Measurements from ENCODE around the gene TMEM91. TPM values are rescaled to one million over a fixed set of nuclear protein-coding genes. Genes with fewer than 3 reads are reported as not detected.

Gene TMEM91
- total RNA-seq, 1 donor from 2014 or later = 7.4 TPM

DNA sequence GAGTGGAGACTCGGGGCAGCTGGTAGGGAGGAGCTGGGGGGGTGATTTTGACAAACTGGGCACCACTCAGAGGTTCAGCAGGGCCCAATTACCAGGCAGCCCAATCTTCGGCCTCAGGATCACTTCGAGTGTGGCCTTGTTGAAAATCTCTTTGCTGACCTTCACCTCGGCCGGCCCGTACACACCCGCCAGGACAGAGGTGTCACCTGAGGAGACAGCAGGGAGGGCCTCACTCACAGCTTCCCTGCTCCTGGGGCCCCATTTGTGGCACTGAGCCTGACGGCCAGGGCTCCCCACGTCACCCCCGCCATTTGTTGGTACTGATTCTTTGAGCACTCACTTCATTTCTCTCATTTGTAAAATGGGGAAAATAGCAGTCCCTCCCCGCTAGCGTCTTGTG lies 16.4 kb downstream of the TMEM91 start:
- FAIRE-seq (no peak), DNase-seq (ENCODE audit: low read depth) (no peak)
- Histone ChIP-seq H2AFZ (ENCODE audit: low read depth, low read length) (no peak overlapping the region), H3K27ac (ENCODE audit: low read depth, low read length) (no peak overlapping the region), H3K4me3 (ENCODE audit: insufficient read depth, low read depth, low read length) (no peak overlapping the region), H3K4me2 (ENCODE audit: low read length) (no peak overlapping the region), H3K36me3 (ENCODE audit: insufficient read depth, low read length) (peaks cover 8% of the 10 kb centered on the region), H4K20me1 (ENCODE audit: insufficient read depth, low read length) (no peaks in the 10 kb centered on the region), H3K4me1 (ENCODE audit: insufficient read depth, low read length) (peaks cover 5% of the 10 kb centered on the region), H3K9me3 (ENCODE audit: insufficient read depth, low read depth, low read length) (no peaks in the 10 kb centered on the region), H3K9ac (ENCODE audit: low read length) (no peak overlapping the region), H3K27me3 (ENCODE audit: insufficient read depth, low read length) (no peaks in the 10 kb centered on the region), H3K79me2 (ENCODE audit: insufficient read depth, low read length) (peaks cover 4% of the 10 kb centered on the region)
- H3K9me3 Mint-ChIP-seq (ENCODE audit: unreplicated experiment) = no peaks in the 10 kb centered on the region
- no peaks in the 10 kb centered on the region for H3K27me3 Mint-ChIP-seq (ENCODE audit: low read depth, unreplicated experiment)
- no peak overlapping the region for H3K4me3 Mint-ChIP-seq (ENCODE audit: unreplicated experiment)
- no peak for TF ChIP-seq EZH2 (IDR thresholded peaks at IDR 0.05; ENCODE audit: insufficient read depth, low read length)
- TF ChIP-seq, protein P1, sequence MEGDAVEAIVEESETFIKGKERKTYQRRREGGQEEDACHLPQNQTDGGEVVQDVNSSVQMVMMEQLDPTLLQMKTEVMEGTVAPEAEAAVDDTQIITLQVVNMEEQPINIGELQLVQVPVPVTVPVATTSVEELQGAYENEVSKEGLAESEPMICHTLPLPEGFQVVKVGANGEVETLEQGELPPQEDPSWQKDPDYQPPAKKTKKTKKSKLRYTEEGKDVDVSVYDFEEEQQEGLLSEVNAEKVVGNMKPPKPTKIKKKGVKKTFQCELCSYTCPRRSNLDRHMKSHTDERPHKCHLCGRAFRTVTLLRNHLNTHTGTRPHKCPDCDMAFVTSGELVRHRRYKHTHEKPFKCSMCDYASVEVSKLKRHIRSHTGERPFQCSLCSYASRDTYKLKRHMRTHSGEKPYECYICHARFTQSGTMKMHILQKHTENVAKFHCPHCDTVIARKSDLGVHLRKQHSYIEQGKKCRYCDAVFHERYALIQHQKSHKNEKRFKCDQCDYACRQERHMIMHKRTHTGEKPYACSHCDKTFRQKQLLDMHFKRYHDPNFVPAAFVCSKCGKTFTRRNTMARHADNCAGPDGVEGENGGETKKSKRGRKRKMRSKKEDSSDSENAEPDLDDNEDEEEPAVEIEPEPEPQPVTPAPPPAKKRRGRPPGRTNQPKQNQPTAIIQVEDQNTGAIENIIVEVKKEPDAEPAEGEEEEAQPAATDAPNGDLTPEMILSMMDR (IDR thresholded peaks at IDR 0.05; ENCODE audit: insufficient read depth, low read depth, low read length) = no peak
- H3K36me3 Mint-ChIP-seq (ENCODE audit: low read depth, unreplicated experiment) = peaks cover 11% of the 10 kb centered on the region
- no peak overlapping the region for H3K27ac Mint-ChIP-seq (ENCODE audit: unreplicated experiment)
- peaks cover 10% of the 10 kb centered on the region for H3K4me1 Mint-ChIP-seq (ENCODE audit: low read depth, unreplicated experiment)

DNA sequence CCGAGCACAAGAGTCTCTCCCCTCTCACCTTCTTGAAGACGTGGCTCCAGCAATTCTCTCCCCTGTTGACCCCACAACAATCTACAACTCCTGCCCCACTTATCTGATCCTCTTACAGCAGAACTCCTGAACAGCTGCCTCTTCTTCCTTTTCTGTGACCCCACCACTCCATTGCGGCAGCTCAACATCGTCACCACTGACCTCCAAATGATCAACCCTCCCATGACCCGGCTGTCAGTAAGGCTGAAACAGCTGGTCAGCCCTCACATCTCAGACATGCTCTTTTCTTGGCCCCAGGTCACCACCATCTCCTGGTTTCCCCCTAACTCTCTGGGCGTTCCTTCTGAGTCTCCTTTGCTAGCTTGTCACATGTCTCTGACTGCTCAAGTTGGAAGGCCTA lies 19.0 kb downstream of the TMEM91 start:
- H3K9me3 Mint-ChIP-seq (ENCODE audit: unreplicated experiment) = no peaks in the 10 kb centered on the region
- H3K27ac Mint-ChIP-seq (ENCODE audit: unreplicated experiment) = no peak overlapping the region
- Histone ChIP-seq H2AFZ (ENCODE audit: low read depth, low read length) (no peak overlapping the region), H3K79me2 (ENCODE audit: insufficient read depth, low read length) (peaks cover 19% of the 10 kb centered on the region), H3K36me3 (ENCODE audit: insufficient read depth, low read length) (peaks cover under 1% of the 10 kb centered on the region), H3K4me1 (ENCODE audit: insufficient read depth, low read length) (peaks cover 15% of the 10 kb centered on the region), H3K27me3 (ENCODE audit: insufficient read depth, low read length) (no peaks in the 10 kb centered on the region), H3K9me3 (ENCODE audit: insufficient read depth, low read depth, low read length) (no peaks in the 10 kb centered on the region), H3K4me3 (ENCODE audit: insufficient read depth, low read depth, low read length) (no peak overlapping the region), H4K20me1 (ENCODE audit: insufficient read depth, low read length) (no peaks in the 10 kb centered on the region), H3K27ac (ENCODE audit: low read depth, low read length) (no peak overlapping the region), H3K9ac (ENCODE audit: low read length) (no peak overlapping the region), H3K4me2 (ENCODE audit: low read length) (no peak overlapping the region)
- DNase-seq (ENCODE audit: low read depth) (no peak), FAIRE-seq (no peak)
- no peaks in the 10 kb centered on the region for H3K27me3 Mint-ChIP-seq (ENCODE audit: low read depth, unreplicated experiment)
- TF ChIP-seq, protein P1 (IDR thresholded peaks at IDR 0.05; ENCODE audit: insufficient read depth, low read depth, low read length) = no peak
- no peak for TF ChIP-seq EZH2 (IDR thresholded peaks at IDR 0.05; ENCODE audit: insufficient read depth, low read length)
- peak overlapping the region; percentile 56 for H3K4me3 Mint-ChIP-seq (ENCODE audit: unreplicated experiment)
- peaks cover 8% of the 10 kb centered on the region for H3K36me3 Mint-ChIP-seq (ENCODE audit: low read depth, unreplicated experiment)
- peaks cover 14% of the 10 kb centered on the region for H3K4me1 Mint-ChIP-seq (ENCODE audit: low read depth, unreplicated experiment)
